ENCODE results near the gene GNG5.

GNG5 gene

GRCh38 chr1:84506002-84506728 lies at the start of gene GNG5, which contains the start of gene SPATA1:
Gene GNG5, minus strand, starts transcription at chr1:84506581. Its CDS starts 490 bp downstream, at chr1:84506091.
Gene SPATA1, plus strand, starts transcription at chr1:84506386. Its CDS starts 9,974 bp downstream, at chr1:84516360.
- peak; percentile 94 for DNase-seq (ENCODE audit: low read depth)
- peak within 1 kb of the TSS; percentile 83 for H3K4me3 ChIP-seq (ENCODE audit: control insufficient read depth, low read depth, low read length)
- TF ChIP-seq CTCF (conservative IDR thresholded peaks at IDR 0.05; ENCODE audit: control insufficient read depth, insufficient read depth, low read depth, low read length), result no peak

DNA sequence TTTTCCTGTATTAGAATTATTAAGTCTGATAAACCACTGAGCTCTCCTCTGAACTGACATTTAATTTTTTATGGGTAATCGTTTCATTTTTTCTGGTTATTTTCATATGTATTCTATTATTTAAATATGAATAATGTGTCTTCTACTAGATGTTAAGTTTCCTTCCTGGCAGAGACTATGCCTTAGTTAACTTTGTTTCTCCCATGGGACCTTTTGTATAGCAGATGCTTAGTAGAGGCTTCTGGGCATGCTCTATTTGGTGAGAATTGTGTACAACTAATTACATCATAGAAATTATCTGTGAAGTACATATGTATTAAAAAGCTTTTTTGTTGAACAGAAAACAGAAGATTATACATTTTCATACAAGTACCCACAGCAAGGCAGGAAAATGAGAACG lies 44.4 kb upstream of the GNG5 start:
- peak; percentile 54 for DNase-seq (ENCODE audit: low read depth)
- TF ChIP-seq CTCF (conservative IDR thresholded peaks at IDR 0.05; ENCODE audit: control insufficient read depth, insufficient read depth, low read depth, low read length), result no peak
- H3K4me3 ChIP-seq (ENCODE audit: control insufficient read depth, low read depth, low read length), result no peak overlapping the region

- no peak overlapping the region for H3K4me3 ChIP-seq (ENCODE audit: control insufficient read depth, low read depth, low read length)
- no peak for DNase-seq (ENCODE audit: low read depth)
- peak; percentile 10 for TF ChIP-seq CTCF (conservative IDR thresholded peaks at IDR 0.05; ENCODE audit: control insufficient read depth, insufficient read depth, low read depth, low read length)
These were observed 35.3 kb upstream of the GNG5 start for GRCh38 chr1:84541679-84542078.

- no peak overlapping the region for H3K4me3 ChIP-seq (ENCODE audit: control insufficient read depth, low read depth, low read length)
- TF ChIP-seq CTCF (conservative IDR thresholded peaks at IDR 0.05; ENCODE audit: control insufficient read depth, insufficient read depth, low read depth, low read length), result no peak
- no peak for DNase-seq (ENCODE audit: low read depth)
These were observed 34.4 kb upstream of the GNG5 start for GRCh38 chr1:84540759-84541158.

- TF ChIP-seq CTCF (conservative IDR thresholded peaks at IDR 0.05; ENCODE audit: control insufficient read depth, insufficient read depth, low read depth, low read length), result no peak
- DNase-seq (ENCODE audit: low read depth), result no peak
- H3K4me3 ChIP-seq (ENCODE audit: control insufficient read depth, low read depth, low read length), result no peak overlapping the region
These were observed 33.6 kb upstream of the GNG5 start for GRCh38 chr1:84539972-84540371.

- TF ChIP-seq CTCF (conservative IDR thresholded peaks at IDR 0.05; ENCODE audit: control insufficient read depth, insufficient read depth, low read depth, low read length), result no peak
- no peak overlapping the region for H3K4me3 ChIP-seq (ENCODE audit: control insufficient read depth, low read depth, low read length)
- no peak for DNase-seq (ENCODE audit: low read depth)
These were observed 32.2 kb upstream of the GNG5 start for GRCh38 chr1:84538599-84538998.

Data from fibroblast of mammary gland (primary cell).